ENCODE results near the gene OAF. TPM values are rescaled to one million over a fixed set of nuclear protein-coding genes. Genes with fewer than 3 reads are reported as not detected.

Gene OAF
- total and polyA plus RNA-seq, 3 experiments from 2014 or later: 2.6 to 3.4 (median 3.0) TPM

DNA sequence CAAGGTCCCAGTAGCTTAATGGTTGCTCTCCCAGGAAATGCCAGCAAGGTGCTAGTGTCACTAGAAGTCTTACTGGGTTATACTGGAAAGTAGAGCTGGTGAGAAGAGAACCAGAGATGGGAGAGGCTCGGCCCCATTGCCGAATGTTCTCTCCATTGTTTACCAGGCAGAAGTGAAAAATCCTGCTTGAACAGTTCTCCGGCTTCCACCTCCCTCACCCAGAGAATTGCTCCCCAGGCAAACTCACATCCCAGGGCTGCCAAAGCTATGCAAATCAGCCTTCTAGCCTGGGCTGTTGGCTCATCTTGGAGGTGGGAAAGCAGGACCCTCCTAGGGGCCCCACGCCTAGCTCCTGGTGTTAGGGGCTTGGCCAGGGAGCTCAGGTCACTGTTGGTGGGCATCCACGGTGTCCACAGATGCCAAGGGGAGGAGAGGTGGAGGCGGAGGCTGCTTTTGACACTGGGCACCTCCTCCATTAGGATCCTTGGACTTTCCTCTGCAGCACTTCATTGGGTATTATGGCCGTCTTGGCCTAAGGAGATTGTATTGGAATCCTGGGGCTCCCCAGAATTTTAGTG, 49.2 kb downstream of the OAF start:
- H3K4me1 Mint-ChIP-seq: peaks cover 0 to 4% (median 2%) of the 10 kb centered on the region in 3 donors
- peaks cover 4% of the 10 kb centered on the region for H3K27me3 ChIP-seq (ENCODE audit: insufficient read depth, low read length, poor library complexity, severe bottlenecking)
- no peaks in the 10 kb centered on the region for H3K4me1 ChIP-seq (ENCODE audit: insufficient read depth, low read length)
- peaks cover 15 to 56% of the 10 kb centered on the region in 2 donors for H3K27me3 Mint-ChIP-seq
- no peak overlapping the region for H3K27ac Mint-ChIP-seq
- H3K36me3 ChIP-seq (ENCODE audit: insufficient read depth, low read length): no peaks in the 10 kb centered on the region
- no peak overlapping the region for H3K4me3 Mint-ChIP-seq
- no peaks in the 10 kb centered on the region for H3K36me3 Mint-ChIP-seq
- no peak for DNase-seq
- CTCF ChIA-PET: no interaction called here
- POLR2A ChIA-PET: no interaction called here
- H3K9me3 ChIP-seq (ENCODE audit: low read length): no peaks in the 10 kb centered on the region
- H3K27ac ChIP-seq (ENCODE audit: low read depth, low read length): no peak overlapping the region
- H3K4me3 ChIP-seq (ENCODE audit: low read length): no peak overlapping the region
- H3K9me3 Mint-ChIP-seq: no peaks in the 10 kb centered on the region

DNA sequence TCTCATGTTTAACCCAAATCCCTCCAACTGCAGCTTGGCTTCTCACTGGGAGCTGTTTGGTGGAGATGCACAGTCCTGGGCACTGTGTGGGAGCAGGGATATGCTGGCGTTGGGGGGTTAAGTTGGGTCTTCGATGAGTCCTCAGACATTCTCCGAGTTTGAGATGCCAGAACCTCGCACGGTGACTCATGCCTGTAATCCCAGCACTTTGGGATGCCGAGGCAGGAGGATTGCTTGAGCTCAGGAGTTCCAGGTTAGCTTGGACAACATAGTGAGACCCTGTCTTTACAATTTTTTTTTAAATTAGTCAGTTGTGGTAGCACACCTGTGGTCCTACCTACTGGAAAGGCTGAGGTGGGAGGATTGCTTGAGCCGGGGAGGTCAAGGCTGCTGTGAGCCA, 49.8 kb downstream of the OAF start:
- H3K36me3 ChIP-seq (ENCODE audit: insufficient read depth, low read length): no peaks in the 10 kb centered on the region
- no peak overlapping the region for H3K4me3 ChIP-seq (ENCODE audit: low read length)
- DNase-seq: no peak
- POLR2A ChIA-PET: no interaction called here
- H3K36me3 Mint-ChIP-seq: no peaks in the 10 kb centered on the region
- H3K27me3 Mint-ChIP-seq: peaks cover 14 to 54% of the 10 kb centered on the region in 2 donors
- no peaks in the 10 kb centered on the region for H3K4me1 Mint-ChIP-seq
- H3K9me3 ChIP-seq (ENCODE audit: low read length): no peaks in the 10 kb centered on the region
- H3K4me3 Mint-ChIP-seq: no peak overlapping the region
- no peaks in the 10 kb centered on the region for H3K9me3 Mint-ChIP-seq
- H3K27ac Mint-ChIP-seq: no peak overlapping the region
- no peaks in the 10 kb centered on the region for H3K4me1 ChIP-seq (ENCODE audit: insufficient read depth, low read length)
- H3K27ac ChIP-seq (ENCODE audit: low read depth, low read length): no peak overlapping the region
- CTCF ChIA-PET: no interaction called here
- H3K27me3 ChIP-seq (ENCODE audit: insufficient read depth, low read length, poor library complexity, severe bottlenecking): peaks cover 4% of the 10 kb centered on the region

DNA sequence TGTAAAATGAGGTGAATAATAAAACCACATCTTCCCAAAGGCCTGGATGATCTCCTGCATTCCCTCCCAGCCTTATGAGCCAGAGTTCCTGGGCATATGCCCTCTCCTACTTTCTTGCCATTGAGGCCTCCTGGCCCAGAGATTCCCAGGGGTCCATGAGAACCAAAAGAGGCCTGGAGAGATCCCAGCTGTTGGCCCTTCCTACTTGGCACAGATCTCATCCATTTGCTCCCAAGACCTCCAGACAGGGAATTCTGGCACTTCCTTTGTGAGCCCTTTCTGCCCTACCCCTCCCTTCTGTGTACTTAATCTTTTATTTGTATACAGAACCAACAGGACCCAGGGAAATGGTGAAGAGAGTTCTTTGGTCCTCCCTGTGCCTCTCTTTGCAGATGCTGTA, 50.5 kb downstream of the OAF start:
- Histone ChIP-seq H3K27ac (ENCODE audit: low read depth, low read length) (no peak overlapping the region), H3K4me3 (ENCODE audit: low read length) (no peak overlapping the region), H3K36me3 (ENCODE audit: insufficient read depth, low read length) (no peaks in the 10 kb centered on the region), H3K9me3 (ENCODE audit: low read length) (no peaks in the 10 kb centered on the region), H3K4me1 (ENCODE audit: insufficient read depth, low read length) (no peaks in the 10 kb centered on the region), H3K27me3 (ENCODE audit: insufficient read depth, low read length, poor library complexity, severe bottlenecking) (peaks cover 4% of the 10 kb centered on the region)
- H3K4me3 Mint-ChIP-seq: no peak overlapping the region
- no peak for DNase-seq
- H3K4me1 Mint-ChIP-seq: no peaks in the 10 kb centered on the region
- CTCF ChIA-PET: no interaction called here
- H3K27me3 Mint-ChIP-seq: peaks cover 11 to 54% of the 10 kb centered on the region in 2 donors
- H3K36me3 Mint-ChIP-seq: no peaks in the 10 kb centered on the region
- POLR2A ChIA-PET: no interaction called here
- no peak overlapping the region for H3K27ac Mint-ChIP-seq
- H3K9me3 Mint-ChIP-seq: no peaks in the 10 kb centered on the region

DNA sequence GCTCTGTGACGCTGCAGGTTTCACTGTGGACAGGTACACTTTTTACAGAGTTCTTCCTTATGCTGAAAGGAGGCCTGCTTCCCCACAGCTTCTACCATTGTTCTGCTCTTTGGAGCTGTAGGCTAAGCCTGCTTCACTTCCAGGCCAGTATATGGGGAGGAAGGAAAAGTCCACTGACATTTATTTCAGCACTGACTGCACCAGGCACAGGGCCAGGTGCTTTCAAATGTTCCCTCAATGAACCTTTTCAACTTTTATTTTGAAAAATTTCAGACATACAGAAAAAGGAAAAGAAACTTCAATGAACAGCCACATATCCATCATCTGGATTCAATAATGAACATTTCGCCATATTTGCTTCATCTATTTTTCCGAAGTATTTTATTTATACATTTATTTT, 51.1 kb downstream of the OAF start:
- peaks cover 11 to 54% of the 10 kb centered on the region in 2 donors for H3K27me3 Mint-ChIP-seq
- no peak overlapping the region for H3K27ac Mint-ChIP-seq
- no peaks in the 10 kb centered on the region for H3K36me3 Mint-ChIP-seq
- DNase-seq: no peak
- Histone ChIP-seq H3K27ac (ENCODE audit: low read depth, low read length) (no peak overlapping the region), H3K36me3 (ENCODE audit: insufficient read depth, low read length) (no peaks in the 10 kb centered on the region), H3K9me3 (ENCODE audit: low read length) (no peaks in the 10 kb centered on the region), H3K27me3 (ENCODE audit: insufficient read depth, low read length, poor library complexity, severe bottlenecking) (peaks cover 4% of the 10 kb centered on the region), H3K4me3 (ENCODE audit: low read length) (no peak overlapping the region), H3K4me1 (ENCODE audit: insufficient read depth, low read length) (no peaks in the 10 kb centered on the region)
- ChIA-PET POLR2A (no interaction called here), CTCF (no interaction called here)
- H3K9me3 Mint-ChIP-seq: no peaks in the 10 kb centered on the region
- no peak overlapping the region for H3K4me3 Mint-ChIP-seq
- no peaks in the 10 kb centered on the region for H3K4me1 Mint-ChIP-seq

DNA sequence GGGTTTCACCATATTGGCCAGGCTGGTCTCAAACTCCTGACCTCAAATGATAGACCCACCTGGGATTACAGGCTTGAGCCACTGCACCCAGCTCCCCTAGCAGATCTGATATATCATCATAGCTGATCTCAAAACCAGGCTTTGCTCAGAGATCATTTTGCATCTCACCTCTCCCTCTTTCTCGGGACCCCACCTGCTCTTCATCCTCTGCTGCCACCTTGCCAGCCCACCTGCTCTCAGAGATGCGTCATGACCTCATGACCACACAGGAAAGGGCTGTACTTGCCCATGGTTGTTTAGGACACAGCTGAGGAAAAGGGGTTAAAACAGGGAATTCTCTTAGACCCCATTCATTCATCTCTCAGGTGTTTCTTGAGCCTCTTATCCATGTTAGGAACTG, 56.5 kb downstream of the OAF start:
- H3K27me3 ChIP-seq (ENCODE audit: insufficient read depth, low read length, poor library complexity, severe bottlenecking): no peaks in the 10 kb centered on the region
- H3K9me3 ChIP-seq (ENCODE audit: low read length): no peaks in the 10 kb centered on the region
- DNase-seq: no peak
- no peaks in the 10 kb centered on the region for H3K36me3 ChIP-seq (ENCODE audit: insufficient read depth, low read length)
- no peaks in the 10 kb centered on the region for H3K4me1 ChIP-seq (ENCODE audit: insufficient read depth, low read length)
- H3K36me3 Mint-ChIP-seq: no peaks in the 10 kb centered on the region
- H3K9me3 Mint-ChIP-seq: peaks cover 0 to 2% (median 0%) of the 10 kb centered on the region in 5 donors
- H3K4me3 ChIP-seq (ENCODE audit: low read length): no peak overlapping the region
- H3K27me3 Mint-ChIP-seq: peaks cover 1 to 44% of the 10 kb centered on the region in 2 donors
- no peaks in the 10 kb centered on the region for H3K4me1 Mint-ChIP-seq
- no peak overlapping the region for H3K4me3 Mint-ChIP-seq
- no peak overlapping the region for H3K27ac ChIP-seq (ENCODE audit: low read depth, low read length)
- no peak overlapping the region for H3K27ac Mint-ChIP-seq
- ChIA-PET CTCF (no interaction called here), POLR2A (no interaction called here)

DNA sequence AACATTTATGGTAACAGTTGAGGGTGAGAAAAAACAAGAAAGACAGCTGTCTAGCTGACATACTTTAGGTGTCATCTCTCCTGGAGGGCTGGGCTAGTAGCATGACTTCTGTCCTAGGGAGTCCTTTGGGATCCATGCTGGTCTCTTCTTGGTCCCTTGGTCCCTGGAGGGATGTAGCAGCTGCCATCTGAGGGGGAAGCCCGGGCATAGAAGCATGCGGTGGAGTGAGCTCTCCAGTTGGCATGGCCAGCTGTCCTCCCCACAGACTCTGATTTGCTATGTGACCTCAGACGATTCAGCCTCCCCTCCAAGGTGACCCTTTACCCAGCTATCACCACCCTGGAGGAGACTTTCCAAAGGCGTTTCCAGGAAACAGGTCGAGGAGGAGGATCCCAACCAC, 57.9 kb downstream of the OAF start:
- H3K27me3 ChIP-seq (ENCODE audit: insufficient read depth, low read length, poor library complexity, severe bottlenecking): no peaks in the 10 kb centered on the region
- no peak overlapping the region for H3K4me3 ChIP-seq (ENCODE audit: low read length)
- Mint-ChIP-seq H3K36me3 (no peaks in the 10 kb centered on the region), H3K27me3 (peaks cover 1 to 38% of the 10 kb centered on the region in 2 donors), H3K4me1 (no peaks in the 10 kb centered on the region), H3K4me3 (no peak overlapping the region), H3K9me3 (peaks cover 0 to 2% (median 0%) of the 10 kb centered on the region in 5 donors), H3K27ac (no peak overlapping the region)
- DNase-seq: no peak
- no peaks in the 10 kb centered on the region for H3K9me3 ChIP-seq (ENCODE audit: low read length)
- POLR2A ChIA-PET: no interaction called here
- H3K36me3 ChIP-seq (ENCODE audit: insufficient read depth, low read length): no peaks in the 10 kb centered on the region
- CTCF ChIA-PET: interaction anchor here (1.5 kb wide), 1 partner anchor 39 kb away, joined by 3 read pairs; no protein-coding TSS in a partner anchor
- no peak overlapping the region for H3K27ac ChIP-seq (ENCODE audit: low read depth, low read length)
- H3K4me1 ChIP-seq (ENCODE audit: insufficient read depth, low read length): no peaks in the 10 kb centered on the region

DNA sequence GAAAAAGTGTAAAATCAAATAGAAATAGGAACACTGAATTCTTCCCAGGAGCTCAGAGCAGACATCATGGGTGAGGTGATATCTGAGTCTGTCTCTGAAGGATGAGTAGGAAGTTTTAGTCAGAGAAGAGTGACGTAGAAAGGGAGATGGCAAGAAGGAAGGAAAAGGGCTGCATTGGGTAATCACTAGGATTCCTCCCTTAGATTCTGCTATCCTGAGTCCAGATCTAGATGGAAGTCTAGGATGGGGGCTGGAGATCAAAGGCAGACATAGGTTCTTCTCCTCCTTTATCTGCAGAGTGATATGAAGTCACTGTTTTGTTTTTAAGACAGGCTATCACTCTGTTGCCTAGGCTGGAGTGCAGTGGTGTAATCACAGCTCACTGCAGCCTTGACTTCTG, 59.6 kb downstream of the OAF start:
- no peaks in the 10 kb centered on the region for H3K4me1 Mint-ChIP-seq
- Histone ChIP-seq H3K36me3 (ENCODE audit: insufficient read depth, low read length) (no peaks in the 10 kb centered on the region), H3K4me1 (ENCODE audit: insufficient read depth, low read length) (no peaks in the 10 kb centered on the region), H3K27ac (ENCODE audit: low read depth, low read length) (no peak overlapping the region), H3K4me3 (ENCODE audit: low read length) (no peak overlapping the region), H3K9me3 (ENCODE audit: low read length) (no peaks in the 10 kb centered on the region), H3K27me3 (ENCODE audit: insufficient read depth, low read length, poor library complexity, severe bottlenecking) (no peaks in the 10 kb centered on the region)
- no peak overlapping the region for H3K27ac Mint-ChIP-seq
- no peak overlapping the region for H3K4me3 Mint-ChIP-seq
- CTCF ChIA-PET: no interaction called here
- no peaks in the 10 kb centered on the region for H3K36me3 Mint-ChIP-seq
- POLR2A ChIA-PET: no interaction called here
- H3K27me3 Mint-ChIP-seq: peaks cover 6 to 31% of the 10 kb centered on the region in 2 donors
- no peak for DNase-seq
- H3K9me3 Mint-ChIP-seq: peaks cover 0 to 2% (median 0%) of the 10 kb centered on the region in 5 donors

DNA sequence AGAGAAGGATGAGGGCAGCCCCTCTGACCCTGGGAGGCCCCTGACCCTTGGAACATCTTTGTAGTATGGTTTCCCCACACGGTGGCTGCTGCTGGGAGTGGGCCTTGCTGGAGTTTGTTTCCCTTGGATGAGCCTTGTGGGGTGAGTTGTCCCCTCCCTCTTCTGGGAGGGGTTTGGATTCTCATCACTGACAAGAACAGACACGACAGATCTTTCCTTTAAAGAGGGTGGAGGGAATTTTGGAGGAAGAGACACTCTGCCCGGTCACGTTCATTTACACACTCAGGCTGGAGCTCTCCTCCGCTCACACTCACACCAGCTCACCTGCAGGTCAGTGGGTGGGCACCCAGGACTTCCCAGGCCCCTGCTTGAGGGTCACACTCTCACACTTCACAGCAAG, 60.8 kb downstream of the OAF start:
- POLR2A ChIA-PET: no interaction called here
- CTCF ChIA-PET: no interaction called here

DNA sequence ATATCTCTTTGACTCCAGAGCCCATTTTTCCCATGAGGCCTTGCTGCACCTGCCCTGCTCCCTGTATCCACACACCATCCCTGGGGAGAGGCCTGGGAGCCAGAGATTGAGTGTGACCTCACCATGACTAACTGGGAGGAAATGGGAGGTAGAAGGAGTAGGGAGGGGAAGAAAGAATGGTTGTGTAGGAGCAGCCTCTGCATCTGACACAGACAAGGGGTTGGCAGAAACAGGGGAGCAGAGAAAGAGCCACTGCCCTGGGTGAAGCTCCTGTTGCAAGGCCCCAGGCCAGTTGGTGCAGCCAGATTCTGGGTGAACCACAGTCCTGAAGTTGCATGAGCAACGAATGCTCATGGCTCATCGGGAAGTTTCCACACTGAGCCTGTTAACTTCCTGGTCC, 61.5 kb downstream of the OAF start:
- H3K36me3 ChIP-seq (ENCODE audit: insufficient read depth, low read length): no peaks in the 10 kb centered on the region
- H3K27me3 ChIP-seq (ENCODE audit: insufficient read depth, low read length, poor library complexity, severe bottlenecking): no peaks in the 10 kb centered on the region
- H3K4me1 ChIP-seq (ENCODE audit: insufficient read depth, low read length): no peaks in the 10 kb centered on the region
- DNase-seq: no peak
- Mint-ChIP-seq H3K4me1 (no peaks in the 10 kb centered on the region), H3K27me3 (peaks cover 8 to 15% of the 10 kb centered on the region in 2 donors), H3K4me3 (no peak overlapping the region), H3K36me3 (no peaks in the 10 kb centered on the region), H3K9me3 (peaks cover 0 to 2% (median 0%) of the 10 kb centered on the region in 5 donors), H3K27ac (no peak overlapping the region)
- no peaks in the 10 kb centered on the region for H3K9me3 ChIP-seq (ENCODE audit: low read length)
- ChIA-PET CTCF (no interaction called here), POLR2A (no interaction called here)
- H3K4me3 ChIP-seq (ENCODE audit: low read length): no peak overlapping the region
- no peak overlapping the region for H3K27ac ChIP-seq (ENCODE audit: low read depth, low read length)

More for the DNA sequence above, 60.8 kb downstream of the OAF start:
- H3K9me3 Mint-ChIP-seq: peaks cover 0 to 2% (median 0%) of the 10 kb centered on the region in 5 donors
- Histone ChIP-seq H3K9me3 (ENCODE audit: low read length) (no peaks in the 10 kb centered on the region), H3K4me1 (ENCODE audit: insufficient read depth, low read length) (no peaks in the 10 kb centered on the region), H3K27me3 (ENCODE audit: insufficient read depth, low read length, poor library complexity, severe bottlenecking) (no peaks in the 10 kb centered on the region), H3K4me3 (ENCODE audit: low read length) (no peak overlapping the region), H3K27ac (ENCODE audit: low read depth, low read length) (no peak overlapping the region), H3K36me3 (ENCODE audit: insufficient read depth, low read length) (no peaks in the 10 kb centered on the region)
- no peaks in the 10 kb centered on the region for H3K36me3 Mint-ChIP-seq
- H3K4me3 Mint-ChIP-seq: no peak overlapping the region
- no peak for DNase-seq
- peaks cover 8 to 20% of the 10 kb centered on the region in 2 donors for H3K27me3 Mint-ChIP-seq
- H3K27ac Mint-ChIP-seq: no peak overlapping the region
- H3K4me1 Mint-ChIP-seq: no peaks in the 10 kb centered on the region
